CD1c-positive myeloid dendritic cell (primary cell): Measurements from ENCODE around the gene LMOD3.
A peak's percentile ranks its signal among the peaks of the same experiment; 100 is the strongest.

Experiments
- DNase-seq: peaks from one replicate; pipeline ENCODE4 v3.0.0-alpha.2; 2016; ENCODE audit errors: extremely low spot score

LMOD3 gene

GRCh38 chr3:69091389-69092029 is 30.9 kb downstream of the LMOD3 start:
- DNase-seq, result no peak

GRCh38 chr3:69090021-69090420 is 32.4 kb downstream of the LMOD3 start:
- DNase-seq, result no peak

- DNase-seq, result peak; percentile 63
Observed at GRCh38 chr3:69088063-69088462, 34.3 kb downstream of the LMOD3 start.

DNA sequence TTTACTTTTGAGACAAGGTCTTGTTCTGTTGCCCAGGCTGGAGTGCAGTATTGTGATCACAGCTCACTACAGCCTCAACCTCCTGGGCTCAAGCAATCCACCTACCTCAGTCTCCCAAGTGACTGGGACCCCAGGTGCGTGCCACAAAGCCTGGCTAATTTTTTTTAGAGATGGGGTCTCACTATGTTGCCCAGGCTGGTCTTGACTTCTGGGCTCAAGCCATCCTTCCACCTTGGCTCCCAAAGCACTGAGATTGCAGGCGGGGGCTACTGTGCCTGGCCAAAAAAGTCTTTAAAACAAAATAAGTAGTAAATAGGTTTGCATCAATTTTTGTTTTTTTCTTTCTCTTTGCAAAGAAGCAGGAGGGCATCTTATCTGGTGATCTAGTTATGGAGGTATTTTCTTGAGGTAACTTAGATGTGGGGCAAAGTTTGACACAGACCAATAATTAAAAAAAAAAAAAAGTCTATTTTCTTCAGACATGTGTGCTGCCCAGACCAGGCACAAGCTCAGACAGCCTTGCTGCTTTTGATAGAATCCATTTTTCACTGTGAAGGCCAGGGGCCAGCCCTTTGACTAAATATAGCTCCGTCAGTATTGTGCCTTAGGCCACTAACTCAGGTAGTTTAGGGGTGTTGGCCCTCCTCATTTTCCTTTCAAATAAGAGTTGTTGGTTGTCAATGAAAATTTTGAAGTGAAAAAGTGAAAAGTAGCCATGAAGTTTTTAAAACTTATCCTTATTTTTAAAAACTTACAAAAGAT is 35.2 kb downstream of the LMOD3 start:
- DNase-seq, result no peak

GRCh38 chr3:69085833-69086722 is 36.3 kb downstream of the LMOD3 start:
- peak; percentile 63 for DNase-seq

GRCh38 chr3:69085168-69085832 is 37.1 kb downstream of the LMOD3 start:
- DNase-seq, result peak; percentile 24

- peak; percentile 97 for DNase-seq
Observed at GRCh38 chr3:69084326-69085167, 37.8 kb downstream of the LMOD3 start, which contains the start of gene ARL6IP5. TSS of gene ARL6IP5 (plus strand) at chr3:69084937. CDS start at chr3:69085048, 111 bp downstream.

DNA sequence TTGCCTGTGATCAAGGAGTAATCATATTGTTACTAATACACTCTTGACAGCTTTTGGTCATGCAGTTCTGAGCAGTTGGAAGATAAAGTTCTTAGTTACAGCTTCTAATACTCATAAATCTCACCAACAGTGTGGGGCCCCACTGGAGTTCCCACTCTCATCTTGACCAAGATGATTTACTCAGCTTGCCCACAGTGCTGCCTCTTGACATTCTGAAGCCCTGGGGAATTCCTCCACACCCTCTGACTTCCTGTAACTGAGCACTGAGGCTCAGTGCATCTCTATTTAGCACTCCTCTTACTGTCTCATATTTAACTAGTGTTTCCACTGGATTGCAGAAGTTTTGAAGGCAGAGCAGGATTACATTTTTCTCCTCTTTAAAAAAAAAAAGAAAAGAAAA is 39.6 kb downstream of the LMOD3 start:
- peak; percentile 82 for DNase-seq

DNA sequence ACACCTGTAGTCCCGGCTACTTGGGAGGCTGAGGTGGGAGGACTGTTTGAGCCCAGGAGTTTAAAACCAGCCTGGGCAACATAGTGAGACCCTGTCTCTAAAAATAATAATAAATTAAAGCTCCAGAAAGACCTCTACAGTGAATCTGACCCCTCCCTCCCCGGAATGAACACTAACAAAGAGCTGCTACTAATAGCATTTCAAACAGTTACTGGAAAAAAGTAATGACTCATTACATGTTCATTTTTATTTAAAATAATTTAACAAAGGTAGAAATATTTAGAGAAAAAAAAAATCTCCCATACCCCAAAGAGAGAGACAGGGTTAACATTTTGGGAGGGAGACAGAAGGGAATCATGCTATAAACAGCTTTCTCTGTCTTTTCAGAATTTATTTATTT is 40.0 kb downstream of the LMOD3 start:
- DNase-seq, result no peak

DNA sequence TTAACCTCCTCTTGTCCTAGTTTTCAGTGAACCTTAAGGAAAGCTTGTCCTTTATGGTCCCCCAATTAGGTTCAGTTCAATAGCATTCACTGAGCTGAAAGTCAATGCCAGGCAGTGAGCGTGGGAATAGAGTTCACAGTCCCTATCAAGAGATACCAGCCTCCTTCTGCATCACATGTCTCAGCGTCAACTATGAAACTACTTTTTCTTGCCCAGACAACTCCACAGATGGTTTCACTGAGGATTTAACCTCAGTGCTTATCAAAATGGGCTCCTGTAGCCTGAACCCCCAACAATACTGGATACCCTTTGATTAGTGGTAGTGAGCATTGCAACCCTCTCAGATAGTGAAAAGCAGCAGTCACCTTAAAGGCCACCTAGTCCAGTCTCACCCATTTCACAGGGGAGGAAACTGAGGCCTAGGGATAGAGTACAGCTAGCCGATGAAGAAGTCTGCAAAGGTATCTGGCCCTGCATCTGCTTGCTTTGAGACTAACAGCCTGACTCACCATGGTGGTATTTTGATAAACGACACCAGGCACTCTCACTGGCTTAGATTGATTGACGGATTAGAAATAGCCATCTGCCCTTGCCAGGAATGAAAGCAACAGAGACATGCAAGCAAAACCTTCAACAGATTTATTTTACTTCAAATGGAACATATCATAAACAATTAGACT is 40.7 kb downstream of the LMOD3 start:
- no peak for DNase-seq

DNA sequence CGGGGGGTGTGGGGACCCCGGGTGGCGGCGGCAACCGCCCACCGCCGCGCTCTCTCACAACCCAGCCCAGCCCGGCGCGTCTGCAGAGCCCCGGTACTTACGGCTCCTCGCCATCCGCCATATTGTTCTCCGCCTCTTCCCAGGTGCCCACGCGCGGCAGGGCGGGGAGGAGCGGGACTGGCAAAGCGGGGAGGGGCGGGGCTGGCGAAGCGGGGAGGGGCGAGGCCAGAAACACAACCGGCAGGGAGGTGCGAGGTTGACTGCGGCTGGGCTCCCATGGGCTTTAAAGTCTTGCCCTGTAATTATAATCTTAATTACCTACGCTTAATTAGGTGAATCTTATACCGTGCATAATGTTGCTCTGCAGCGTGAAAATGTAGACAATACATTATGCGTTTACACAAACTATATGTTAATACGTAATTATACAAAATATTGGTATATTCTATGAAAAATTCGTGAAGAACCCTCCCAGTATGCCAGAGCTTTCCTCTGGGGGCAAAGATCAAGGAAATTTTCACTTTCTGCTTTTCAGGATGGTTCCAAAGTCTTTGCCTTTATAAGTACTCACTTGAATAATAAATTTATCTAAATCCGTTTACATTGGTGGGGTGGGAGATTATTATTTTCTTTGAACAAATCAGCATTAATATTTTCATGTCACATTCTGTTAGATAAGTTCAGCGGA is 42.0 kb downstream of the LMOD3 start, which contains the start of gene UBA3:
UBA3 (minus strand) TSS at position 133 of the 688 bp plus-strand sequence; CDS start at position 121, 12 bp downstream.
- DNase-seq, result peak; percentile 95

DNA sequence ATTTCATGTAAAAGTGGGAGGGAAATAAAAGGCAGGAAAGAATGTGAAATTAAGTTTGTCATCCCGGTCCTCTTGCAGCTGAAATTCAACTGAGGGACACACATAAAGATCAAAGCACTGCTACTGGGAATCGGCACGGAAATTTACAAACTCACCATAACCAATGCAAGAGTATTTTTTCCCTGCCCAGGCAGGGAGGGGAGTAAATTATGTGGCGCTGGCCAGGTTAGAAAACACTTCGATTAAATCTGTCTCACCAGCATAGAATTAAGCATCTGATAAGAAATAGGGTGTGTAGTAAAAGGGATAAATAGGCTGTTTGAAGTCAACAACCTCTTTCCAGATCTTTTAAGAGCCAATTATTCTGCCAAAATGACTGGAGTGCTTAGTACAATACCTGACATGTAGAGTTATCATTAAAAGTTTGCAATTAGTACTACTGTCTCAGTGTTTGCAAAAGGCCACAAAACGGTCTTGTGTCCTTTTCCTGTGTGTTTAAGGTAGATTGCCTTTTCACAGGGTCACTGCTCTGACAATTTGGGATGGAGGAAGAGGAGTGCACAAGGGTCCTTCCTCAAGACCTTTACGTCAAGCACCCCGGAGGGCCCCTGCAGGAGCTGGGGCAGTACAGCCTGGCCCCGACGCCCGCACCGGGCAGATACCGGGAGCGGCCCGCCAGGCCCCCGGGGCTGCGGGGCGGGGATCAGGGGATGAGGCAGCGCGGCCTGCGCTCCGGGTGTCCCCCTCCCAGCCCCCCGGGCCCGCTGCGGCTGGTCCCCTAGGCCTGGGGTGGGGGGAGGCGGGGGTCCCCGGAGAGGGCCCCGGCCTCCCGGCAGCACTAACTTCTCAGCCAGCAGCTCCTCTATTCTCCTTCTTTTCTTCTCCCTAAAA is 42.9 kb downstream of the LMOD3 start:
- no peak for DNase-seq

DNA sequence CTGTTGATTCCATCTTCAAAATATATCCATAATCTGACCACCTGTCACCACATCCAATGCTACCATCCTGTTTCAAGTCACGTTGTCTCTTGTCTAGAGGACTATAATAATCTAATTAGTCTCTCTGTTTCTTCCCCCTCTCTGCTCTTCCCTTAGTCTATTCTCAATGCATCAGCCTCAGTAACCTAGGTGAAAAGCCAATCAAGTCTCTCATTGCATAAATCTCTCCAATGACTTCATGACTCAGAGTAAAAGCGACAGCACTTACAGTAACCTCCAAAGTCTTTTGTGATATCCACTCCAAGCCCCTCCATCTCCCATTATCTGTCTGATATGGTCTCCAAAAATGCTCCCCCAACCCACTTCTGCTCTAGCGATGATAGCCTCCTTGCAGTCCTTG is 49.5 kb downstream of the LMOD3 start:
- DNase-seq, result no peak

DNA sequence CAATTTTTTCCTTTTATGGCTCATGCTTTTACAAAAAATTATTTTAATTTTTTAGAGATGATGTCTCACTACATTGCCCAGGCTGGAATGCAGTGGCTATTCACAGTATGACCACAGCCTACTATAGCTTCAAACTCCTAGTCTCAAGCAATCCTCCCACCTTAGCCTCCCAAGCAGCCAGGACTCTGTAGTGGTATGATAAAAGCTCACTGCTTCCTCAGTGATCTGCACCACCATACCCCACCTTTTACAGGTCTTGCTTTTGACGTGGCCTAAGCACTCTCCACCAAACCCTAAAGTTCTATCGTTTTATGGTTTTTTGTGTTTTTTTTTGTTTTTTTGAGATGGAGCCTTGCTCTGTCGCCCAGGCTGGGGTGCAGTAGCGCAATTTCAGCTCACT is 56.3 kb downstream of the LMOD3 start:
- no peak for DNase-seq

DNA sequence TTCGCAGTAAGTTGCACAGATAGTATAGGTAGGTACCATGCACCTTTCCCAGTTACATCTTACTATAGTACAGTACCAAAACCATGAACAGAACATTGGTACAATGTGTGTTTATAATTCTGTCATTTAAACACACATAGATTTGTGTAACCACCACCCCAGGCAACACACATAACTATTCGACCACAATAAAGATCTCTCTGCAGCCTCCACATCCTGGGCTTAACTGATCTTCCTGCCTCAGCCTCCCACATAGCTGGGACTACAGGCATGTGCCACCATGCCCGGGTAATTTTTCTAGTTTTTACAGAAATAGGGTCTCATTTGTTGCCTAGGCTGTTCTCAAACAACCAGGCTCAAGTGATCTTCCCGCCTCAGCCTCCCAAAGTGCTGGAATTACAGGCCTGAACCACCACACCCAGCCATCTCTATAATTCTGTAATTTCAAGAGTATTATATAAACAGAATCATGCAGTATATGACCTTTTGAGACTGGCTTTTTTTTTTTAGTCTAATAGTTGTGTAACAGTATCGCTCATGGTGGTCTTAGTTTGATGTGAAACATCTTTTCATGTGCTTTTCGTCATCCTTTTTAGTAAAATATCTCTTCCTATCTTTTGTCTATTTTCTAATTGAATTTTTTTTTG is 57.0 kb downstream of the LMOD3 start:
- DNase-seq, result no peak

- DNase-seq, result no peak
Observed at GRCh38 chr3:69063636-69064035, 58.8 kb downstream of the LMOD3 start.

- no peak for DNase-seq
Observed at GRCh38 chr3:69059688-69060087, 62.7 kb downstream of the LMOD3 start.

DNA sequence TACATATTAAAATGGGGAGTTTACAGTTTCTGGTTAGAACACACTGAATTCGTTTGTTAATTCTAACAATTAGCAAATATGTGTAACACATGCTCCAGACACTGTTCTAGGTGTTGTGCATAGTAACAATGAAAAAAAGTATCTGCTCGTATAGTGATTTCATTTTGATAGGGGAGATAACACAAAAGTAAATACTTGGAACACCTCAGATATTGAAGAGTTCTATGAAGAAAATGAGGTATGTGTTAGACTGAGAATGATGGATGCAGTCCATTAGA is 63.5 kb downstream of the LMOD3 start:
- DNase-seq, result no peak
